Measurements from ENCODE around the gene CDK5R1.

The CDK5R1 gene

GRCh38 chr17:32502013-32502412 lies 15.2 kb downstream of the CDK5R1 start:
- no peak for DNase-seq
- Mint-ChIP-seq H3K9me3 (peaks cover 13% of the 10 kb centered on the region), H3K27me3 (ENCODE audit: low read depth, poor library complexity) (peaks cover 7% of the 10 kb centered on the region), H3K36me3 (ENCODE audit: low read depth) (peaks cover 23% of the 10 kb centered on the region), H3K27ac (no peak overlapping the region), H3K4me1 (peaks cover 51% of the 10 kb centered on the region), H3K4me3 (no peak overlapping the region)
- TF ChIP-seq, protein P1, sequence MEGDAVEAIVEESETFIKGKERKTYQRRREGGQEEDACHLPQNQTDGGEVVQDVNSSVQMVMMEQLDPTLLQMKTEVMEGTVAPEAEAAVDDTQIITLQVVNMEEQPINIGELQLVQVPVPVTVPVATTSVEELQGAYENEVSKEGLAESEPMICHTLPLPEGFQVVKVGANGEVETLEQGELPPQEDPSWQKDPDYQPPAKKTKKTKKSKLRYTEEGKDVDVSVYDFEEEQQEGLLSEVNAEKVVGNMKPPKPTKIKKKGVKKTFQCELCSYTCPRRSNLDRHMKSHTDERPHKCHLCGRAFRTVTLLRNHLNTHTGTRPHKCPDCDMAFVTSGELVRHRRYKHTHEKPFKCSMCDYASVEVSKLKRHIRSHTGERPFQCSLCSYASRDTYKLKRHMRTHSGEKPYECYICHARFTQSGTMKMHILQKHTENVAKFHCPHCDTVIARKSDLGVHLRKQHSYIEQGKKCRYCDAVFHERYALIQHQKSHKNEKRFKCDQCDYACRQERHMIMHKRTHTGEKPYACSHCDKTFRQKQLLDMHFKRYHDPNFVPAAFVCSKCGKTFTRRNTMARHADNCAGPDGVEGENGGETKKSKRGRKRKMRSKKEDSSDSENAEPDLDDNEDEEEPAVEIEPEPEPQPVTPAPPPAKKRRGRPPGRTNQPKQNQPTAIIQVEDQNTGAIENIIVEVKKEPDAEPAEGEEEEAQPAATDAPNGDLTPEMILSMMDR (IDR thresholded peaks at IDR 0.05): no peak

GRCh38 chr17:32502710-32503109 lies 15.9 kb downstream of the CDK5R1 start:
- peaks cover 7% of the 10 kb centered on the region for H3K27me3 Mint-ChIP-seq (ENCODE audit: low read depth, poor library complexity)
- no peak overlapping the region for H3K27ac Mint-ChIP-seq
- TF ChIP-seq, protein P1 (IDR thresholded peaks at IDR 0.05): no peak
- H3K36me3 Mint-ChIP-seq (ENCODE audit: low read depth): peaks cover 23% of the 10 kb centered on the region
- no peak overlapping the region for H3K4me3 Mint-ChIP-seq
- peaks cover 13% of the 10 kb centered on the region for H3K9me3 Mint-ChIP-seq
- H3K4me1 Mint-ChIP-seq: peaks cover 48% of the 10 kb centered on the region
- no peak for DNase-seq

DNA sequence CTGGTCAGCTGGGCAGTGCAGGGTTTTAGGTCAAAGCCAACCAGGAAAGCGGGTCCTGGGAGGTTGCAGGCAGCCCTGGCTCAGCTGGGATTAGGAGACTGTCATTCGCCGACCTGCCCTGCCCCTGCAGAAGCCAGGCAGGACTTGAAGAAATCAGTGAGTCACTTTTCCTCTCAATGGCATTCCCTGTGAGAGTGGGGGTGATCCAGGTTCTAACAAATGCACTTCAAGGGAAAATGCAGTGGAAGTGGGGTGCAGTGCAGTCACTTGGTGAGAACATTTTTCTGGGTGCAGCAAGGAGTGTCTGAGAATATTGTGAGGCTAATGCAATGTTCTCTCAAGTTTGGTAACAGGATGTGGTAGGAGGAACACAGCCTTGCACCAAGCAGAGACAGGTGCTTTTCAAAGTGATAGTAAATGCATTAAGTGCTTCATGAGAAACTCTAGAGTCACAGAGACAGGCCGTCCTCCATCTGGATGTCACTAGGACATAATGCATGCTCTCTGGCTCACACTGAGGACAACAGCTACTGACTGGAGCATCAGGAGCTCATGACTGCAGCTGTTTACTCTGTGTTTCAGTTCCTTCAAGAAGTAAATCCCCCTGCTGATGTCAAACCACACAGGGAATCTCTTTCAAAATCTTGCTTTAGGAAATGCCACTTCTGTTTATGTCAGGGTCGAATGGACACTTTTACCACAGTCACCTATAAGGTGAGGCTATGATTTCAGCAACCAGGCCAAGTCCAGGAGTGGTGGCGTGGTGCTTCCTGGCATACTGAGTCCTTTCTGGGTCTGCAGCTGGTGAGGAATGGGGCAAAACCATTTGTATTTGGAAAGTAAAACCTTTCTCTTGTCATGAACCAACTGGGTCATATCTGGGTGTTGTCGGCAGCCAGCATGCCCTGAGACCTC lies 16.7 kb downstream of the CDK5R1 start:
- H3K27ac Mint-ChIP-seq: no peak overlapping the region
- H3K9me3 Mint-ChIP-seq: peaks cover 13% of the 10 kb centered on the region
- peaks cover 40% of the 10 kb centered on the region for H3K4me1 Mint-ChIP-seq
- H3K27me3 Mint-ChIP-seq (ENCODE audit: low read depth, poor library complexity): peaks cover 8% of the 10 kb centered on the region
- H3K4me3 Mint-ChIP-seq: no peak overlapping the region
- peaks cover 23% of the 10 kb centered on the region for H3K36me3 Mint-ChIP-seq (ENCODE audit: low read depth)
- DNase-seq: no peak
- TF ChIP-seq, protein P1 (IDR thresholded peaks at IDR 0.05): no peak

DNA sequence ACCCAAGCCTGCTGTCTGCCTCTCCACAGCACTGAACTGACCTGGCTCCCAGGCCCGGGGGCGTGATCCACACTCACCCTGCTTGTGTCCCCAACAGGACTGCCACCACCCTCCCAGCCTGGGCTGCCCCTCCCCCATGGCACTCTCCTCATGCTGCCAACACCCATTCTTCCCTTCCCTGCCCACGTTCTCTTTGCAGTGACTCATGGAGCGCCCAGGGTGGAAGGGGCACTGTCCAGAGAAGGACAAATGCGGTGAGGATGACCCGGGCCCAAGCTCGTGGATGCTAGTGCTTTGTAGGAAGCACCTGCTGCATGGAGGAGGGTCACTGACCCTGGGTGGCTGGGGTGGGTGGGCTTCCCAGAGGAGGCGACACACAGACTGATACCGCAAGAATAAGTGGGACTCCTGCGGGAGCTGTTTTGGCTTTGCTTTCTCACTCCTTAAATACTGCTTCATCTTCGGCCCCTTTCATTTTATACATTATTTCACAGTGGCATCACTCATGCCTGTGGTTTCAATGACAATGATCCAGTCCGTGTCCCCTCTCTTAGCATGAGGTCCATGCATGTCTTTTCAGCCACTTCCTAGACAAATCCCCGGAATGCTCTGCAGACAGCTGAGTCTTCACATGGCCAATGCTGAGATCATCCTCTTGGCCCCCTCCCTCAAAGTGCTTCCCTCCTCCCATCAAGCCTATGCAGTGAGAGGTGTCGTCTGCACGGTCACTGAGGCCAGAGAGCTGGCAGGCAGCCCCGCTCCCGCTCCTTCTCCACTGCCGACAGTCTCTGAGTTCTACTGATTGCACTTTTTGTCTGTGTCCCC lies 17.6 kb downstream of the CDK5R1 start:
- peaks cover 35% of the 10 kb centered on the region for H3K4me1 Mint-ChIP-seq
- H3K36me3 Mint-ChIP-seq (ENCODE audit: low read depth): peaks cover 23% of the 10 kb centered on the region
- H3K9me3 Mint-ChIP-seq: peaks cover 13% of the 10 kb centered on the region
- H3K27me3 Mint-ChIP-seq (ENCODE audit: low read depth, poor library complexity): peaks cover 7% of the 10 kb centered on the region
- H3K4me3 Mint-ChIP-seq: no peak overlapping the region
- H3K27ac Mint-ChIP-seq: no peak overlapping the region
- DNase-seq: no peak
- TF ChIP-seq, protein P1 (IDR thresholded peaks at IDR 0.05): no peak

- Mint-ChIP-seq H3K4me3 (no peak overlapping the region), H3K27ac (no peak overlapping the region), H3K27me3 (ENCODE audit: low read depth, poor library complexity) (peaks cover 7% of the 10 kb centered on the region), H3K9me3 (peaks cover 13% of the 10 kb centered on the region), H3K4me1 (peaks cover 30% of the 10 kb centered on the region), H3K36me3 (ENCODE audit: low read depth) (peaks cover 16% of the 10 kb centered on the region)
- no peak for DNase-seq
- TF ChIP-seq, protein P1 (IDR thresholded peaks at IDR 0.05): no peak
Measured at GRCh38 chr17:32508926-32509325, 22.1 kb downstream of the CDK5R1 start.
